ENCODE measurements around the gene PHLPP2. TPM values are rescaled to one million over a fixed set of nuclear protein-coding genes. Genes with fewer than 3 reads are reported as not detected.

PHLPP2 gene, protein sequence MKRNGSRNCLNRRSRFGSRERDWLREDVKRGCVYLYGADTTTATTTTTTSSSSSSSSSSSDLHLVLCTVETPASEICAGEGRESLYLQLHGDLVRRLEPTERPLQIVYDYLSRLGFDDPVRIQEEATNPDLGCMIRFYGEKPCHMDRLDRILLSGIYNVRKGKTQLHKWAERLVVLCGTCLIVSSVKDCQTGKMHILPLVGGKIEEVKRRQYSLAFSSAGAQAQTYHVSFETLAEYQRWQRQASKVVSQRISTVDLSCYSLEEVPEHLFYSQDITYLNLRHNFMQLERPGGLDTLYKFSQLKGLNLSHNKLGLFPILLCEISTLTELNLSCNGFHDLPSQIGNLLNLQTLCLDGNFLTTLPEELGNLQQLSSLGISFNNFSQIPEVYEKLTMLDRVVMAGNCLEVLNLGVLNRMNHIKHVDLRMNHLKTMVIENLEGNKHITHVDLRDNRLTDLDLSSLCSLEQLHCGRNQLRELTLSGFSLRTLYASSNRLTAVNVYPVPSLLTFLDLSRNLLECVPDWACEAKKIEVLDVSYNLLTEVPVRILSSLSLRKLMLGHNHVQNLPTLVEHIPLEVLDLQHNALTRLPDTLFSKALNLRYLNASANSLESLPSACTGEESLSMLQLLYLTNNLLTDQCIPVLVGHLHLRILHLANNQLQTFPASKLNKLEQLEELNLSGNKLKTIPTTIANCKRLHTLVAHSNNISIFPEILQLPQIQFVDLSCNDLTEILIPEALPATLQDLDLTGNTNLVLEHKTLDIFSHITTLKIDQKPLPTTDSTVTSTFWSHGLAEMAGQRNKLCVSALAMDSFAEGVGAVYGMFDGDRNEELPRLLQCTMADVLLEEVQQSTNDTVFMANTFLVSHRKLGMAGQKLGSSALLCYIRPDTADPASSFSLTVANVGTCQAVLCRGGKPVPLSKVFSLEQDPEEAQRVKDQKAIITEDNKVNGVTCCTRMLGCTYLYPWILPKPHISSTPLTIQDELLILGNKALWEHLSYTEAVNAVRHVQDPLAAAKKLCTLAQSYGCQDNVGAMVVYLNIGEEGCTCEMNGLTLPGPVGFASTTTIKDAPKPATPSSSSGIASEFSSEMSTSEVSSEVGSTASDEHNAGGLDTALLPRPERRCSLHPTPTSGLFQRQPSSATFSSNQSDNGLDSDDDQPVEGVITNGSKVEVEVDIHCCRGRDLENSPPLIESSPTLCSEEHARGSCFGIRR (N-terminal part only)
- 6.1 and 8.3 TPM in 2 replicates for total RNA-seq

GRCh38 chr16:71724320-71724751 is at the start of gene PHLPP2:
TSS of gene PHLPP2 (minus strand) at chr16:71724701. CDS start at chr16:71714795, 9,906 bp downstream.
- no peak for DNase-seq (ENCODE audit: extremely low read depth, low read depth, low spot score)

DNA sequence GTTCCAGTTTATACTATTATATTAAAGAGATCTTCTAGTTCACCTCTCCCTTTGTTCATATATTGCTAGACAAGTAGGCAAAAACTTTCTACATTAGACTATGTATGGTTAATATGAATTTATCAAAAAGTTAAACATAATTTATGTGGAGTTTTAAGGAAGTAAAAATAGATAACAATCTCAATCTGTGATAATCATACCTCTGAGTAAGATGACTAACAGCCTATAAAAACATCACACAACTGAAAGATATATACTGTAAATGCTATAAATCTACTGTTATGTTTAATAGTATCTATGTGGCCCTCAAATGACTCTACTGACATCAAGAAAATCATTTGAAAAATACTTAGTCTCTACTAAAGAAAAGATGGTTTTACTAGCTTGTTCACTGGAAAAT is 47.1 kb upstream of the PHLPP2 start:
- DNase-seq (ENCODE audit: extremely low read depth, low read depth, low spot score): no peak

DNA sequence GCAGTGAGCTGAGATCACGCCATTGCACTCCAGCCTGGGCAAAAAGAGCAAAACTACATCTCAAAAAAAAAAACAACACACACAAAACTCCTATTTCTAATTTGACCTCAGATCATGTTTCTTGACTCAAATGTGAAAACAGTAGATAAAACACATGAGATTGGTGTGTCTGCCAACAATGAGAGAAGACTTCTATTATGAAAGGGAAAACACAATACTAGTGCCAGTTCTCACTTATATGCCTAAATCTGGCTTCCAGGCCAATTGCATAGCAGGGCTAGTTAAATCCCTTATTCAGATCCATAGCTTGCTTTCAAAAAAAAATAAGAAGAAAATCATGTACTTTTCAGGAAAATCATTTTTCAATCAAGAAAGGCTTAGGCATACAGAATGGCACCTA is 44.7 kb upstream of the PHLPP2 start:
- DNase-seq (ENCODE audit: extremely low read depth, low read depth, low spot score): no peak

DNA sequence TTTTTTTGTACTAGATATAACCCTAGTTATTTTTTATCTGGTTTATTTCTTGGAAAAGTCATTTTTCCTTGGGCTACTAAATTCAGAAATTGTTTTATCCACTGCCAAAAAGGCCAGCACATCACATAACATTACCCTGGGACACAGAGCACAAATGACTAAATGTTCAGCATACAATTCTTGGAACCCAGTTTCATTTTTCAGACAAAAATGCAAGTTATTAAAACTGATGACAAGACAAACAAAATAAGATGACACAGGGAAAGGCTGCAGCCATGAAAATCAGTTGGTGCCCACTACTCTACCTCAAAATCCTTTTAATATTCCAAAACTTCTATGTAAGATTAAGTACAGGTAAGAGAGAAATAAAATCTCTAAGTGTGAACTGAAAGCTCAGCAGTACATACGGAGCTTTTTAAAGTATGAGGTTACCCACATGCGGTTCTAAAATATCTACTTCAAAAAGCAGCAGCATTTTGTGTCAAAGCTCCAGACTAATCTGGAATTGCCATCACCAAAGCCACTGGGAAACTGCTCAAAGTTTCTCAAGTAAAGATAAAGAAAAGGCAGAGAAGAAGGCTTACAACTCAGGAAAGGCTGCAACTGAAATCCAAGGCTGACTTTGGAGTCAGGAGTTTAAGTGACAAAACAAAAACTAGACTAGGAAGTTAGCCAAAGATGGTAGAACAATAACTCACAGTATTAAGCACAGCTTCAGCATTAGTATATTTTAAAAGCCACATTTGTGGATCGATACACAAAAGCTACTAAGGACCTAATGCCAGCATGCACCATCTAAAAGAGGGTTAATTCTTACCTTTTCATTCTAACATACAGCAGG is 42.8 kb upstream of the PHLPP2 start:
- DNase-seq (ENCODE audit: extremely low read depth, low read depth, low spot score): no peak

DNA sequence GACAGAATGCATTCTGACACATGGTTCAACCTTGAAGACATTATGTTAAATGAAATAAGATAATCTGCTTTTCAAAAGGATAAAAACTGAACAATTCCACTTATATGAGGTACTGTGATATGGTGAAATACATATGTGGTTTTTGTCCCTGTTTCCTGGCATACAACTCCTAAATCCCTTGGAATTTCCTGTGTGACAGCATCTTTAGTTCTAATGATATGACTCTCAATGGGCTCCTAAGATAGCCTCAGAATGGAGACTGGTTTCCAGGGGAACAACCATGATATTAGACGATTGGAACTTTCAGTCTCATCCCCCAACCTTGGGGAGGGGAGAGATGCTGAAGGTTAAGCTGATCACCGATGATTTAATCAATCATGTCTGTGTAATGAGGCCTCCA is 37.7 kb upstream of the PHLPP2 start:
- no peak for DNase-seq (ENCODE audit: extremely low read depth, low read depth, low spot score)

DNA sequence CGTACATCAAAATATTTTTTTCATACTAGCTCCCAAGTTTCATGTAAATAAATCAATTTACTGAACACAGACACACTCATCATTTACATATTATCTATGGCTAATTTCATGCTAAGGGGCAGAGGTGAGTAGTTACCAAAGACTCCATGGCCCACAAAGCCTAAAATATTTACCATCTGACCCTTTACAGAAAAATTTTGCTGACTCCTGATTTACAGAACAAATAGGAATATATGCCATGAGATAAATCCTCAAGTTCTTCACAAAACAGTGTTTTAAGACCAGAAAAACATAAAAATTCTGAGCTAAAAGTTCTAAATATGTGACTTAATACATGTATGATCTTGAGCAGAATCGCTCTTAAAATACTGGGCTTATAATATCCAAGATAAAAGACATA is 36.6 kb upstream of the PHLPP2 start:
- no peak for DNase-seq (ENCODE audit: extremely low read depth, low read depth, low spot score)

DNA sequence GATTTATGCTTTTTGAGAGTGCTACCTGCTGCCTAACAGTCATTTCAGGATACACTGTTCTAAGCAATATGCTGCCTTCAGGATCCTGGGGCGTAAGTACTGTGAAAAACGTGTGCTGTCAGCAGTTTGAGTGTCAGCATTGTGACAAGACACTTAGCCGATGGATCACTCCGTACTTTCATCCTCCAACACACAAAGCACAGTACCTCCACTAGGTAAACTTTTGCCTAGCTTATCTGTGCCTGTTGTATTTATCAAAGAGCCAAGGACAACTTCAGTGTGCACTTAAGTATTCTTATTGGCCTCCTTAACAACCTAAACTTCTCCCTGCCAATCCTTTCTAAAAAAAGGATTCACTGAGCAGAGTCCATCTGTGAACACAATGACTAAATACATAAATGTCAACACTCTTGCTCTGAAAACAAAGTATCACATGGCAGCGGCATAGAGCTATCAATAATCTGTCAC is 33.8 kb upstream of the PHLPP2 start:
- no peak for DNase-seq (ENCODE audit: extremely low read depth, low read depth, low spot score)

DNA sequence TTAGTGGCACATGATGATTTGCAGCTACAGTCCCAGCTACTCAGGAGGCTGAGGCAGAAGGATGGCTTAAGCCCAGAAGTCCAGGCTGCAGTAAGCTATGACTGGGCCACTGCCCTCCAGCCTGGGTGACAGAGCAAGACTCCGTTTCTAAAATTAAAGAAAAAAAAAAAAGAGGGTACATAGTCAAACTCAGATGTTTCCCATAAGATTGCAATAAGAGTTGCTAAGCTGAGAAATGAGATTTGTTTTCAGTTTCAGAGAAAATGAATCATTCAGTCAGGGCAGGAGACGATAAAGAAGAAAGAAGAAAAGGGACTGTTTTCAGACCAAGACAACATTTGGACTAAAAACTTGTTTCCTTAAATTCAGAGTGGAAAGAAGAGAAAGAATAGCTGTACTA is 30.2 kb upstream of the PHLPP2 start:
- no peak for DNase-seq (ENCODE audit: extremely low read depth, low read depth, low spot score)

DNA sequence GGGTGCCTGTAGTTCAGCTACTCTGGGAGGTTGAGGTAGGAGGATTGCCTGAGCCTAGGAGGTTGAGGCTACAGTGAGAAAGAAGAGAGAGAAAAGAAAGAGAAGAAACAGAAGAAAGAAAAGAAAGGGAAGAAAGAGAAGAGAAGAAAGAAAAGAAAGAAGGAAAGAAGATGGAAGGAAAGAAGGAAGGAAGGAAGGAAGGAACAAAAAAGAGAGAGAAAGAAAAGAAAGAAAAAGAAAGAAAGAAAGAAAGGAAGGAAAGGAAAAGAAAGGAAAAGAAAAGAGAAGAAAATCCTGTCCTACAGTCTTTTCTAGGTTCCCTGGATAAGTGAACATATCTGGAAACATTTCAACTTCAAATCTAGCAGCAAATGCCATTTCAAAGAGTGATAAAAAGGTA is 29.6 kb upstream of the PHLPP2 start:
- no peak for DNase-seq (ENCODE audit: extremely low read depth, low read depth, low spot score)

GRCh38 chr16:71748226-71748625 is 23.7 kb upstream of the PHLPP2 start:
- DNase-seq (ENCODE audit: extremely low read depth, low read depth, low spot score): no peak

GRCh38 chr16:71746442-71747046 is 22.0 kb upstream of the PHLPP2 start:
- DNase-seq (ENCODE audit: extremely low read depth, low read depth, low spot score): no peak

DNA sequence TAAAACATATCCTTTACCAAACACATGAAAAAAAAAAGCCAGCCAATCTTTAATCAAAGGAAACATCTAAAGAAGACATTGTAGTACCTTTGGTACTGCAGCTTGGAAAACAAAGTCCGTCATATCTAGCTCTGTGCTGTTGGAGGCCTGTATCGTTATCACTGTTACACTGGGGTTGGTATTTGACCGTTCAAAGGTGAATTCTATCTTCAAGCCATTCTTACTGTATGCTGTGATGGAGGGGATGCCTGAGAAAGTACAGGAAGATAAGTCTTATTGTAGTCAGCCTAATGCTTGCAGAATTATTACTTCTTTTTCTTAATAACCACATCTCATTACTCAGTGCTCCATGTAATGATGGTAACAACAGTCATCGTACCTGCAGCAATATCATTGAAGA is 14.4 kb upstream of the PHLPP2 start:
- no peak for DNase-seq (ENCODE audit: extremely low read depth, low read depth, low spot score)

DNA sequence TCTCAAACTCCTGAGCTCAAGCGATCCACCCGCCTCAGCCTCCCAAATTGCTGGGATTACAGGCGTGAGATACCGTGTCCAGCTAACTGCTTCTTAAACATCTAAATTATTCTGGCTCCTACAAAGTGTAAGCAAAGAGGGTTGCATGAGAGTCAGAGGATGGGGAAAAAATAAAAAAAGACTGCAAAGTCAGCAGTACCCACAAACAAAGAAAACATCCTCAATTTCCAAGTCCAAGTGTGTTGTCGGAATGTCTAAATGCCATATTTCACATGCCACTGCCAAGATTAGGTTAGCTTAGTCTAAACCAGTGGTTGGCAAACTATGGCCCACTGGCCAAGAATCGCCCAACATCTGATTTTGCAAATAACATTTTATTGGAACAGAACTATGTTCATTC is 13.0 kb upstream of the PHLPP2 start:
- DNase-seq (ENCODE audit: extremely low read depth, low read depth, low spot score): no peak

DNA sequence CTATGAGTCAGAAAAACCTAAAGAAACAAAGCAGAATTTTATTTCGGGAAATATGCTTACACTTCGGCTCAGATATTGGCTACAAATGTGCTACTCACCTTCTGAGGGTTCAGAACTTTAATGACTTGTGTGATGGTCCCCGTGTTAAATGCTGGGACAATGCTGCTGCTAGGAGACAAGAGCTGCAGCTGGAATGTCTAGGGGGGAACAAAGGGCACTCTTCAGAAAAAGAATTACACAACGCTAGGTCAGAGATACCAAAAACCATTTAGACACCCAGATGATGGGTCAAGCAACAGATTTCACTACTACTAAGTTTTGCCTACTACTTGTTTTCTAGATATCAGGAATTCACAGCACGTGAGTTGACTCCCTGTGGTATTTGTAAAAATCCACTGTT is 10.0 kb upstream of the PHLPP2 start:
- no peak for DNase-seq (ENCODE audit: extremely low read depth, low read depth, low spot score)

DNA sequence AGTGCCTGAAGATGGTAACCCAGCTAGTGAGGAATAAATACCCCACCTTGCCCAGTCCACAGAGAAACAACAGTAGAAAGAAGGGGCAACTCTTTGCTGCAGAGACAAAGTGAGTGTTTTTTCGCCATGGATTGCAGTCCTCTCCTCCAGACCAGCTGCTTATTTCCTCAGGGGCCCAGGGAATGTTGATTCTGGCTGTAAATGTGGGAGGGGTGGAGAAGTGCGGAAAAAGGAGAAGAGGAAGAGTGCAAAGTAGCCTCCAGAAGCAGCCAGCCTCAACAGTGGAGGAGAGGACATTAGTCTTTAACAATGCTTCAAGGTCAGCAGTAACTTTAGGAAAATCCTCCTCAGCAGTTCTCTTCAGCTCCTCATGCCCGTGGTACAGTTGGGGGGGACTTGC is 8.1 kb upstream of the PHLPP2 start:
- no peak for DNase-seq (ENCODE audit: extremely low read depth, low read depth, low spot score)

GRCh38 chr16:71727551-71728324 is 3.2 kb upstream of the PHLPP2 start:
- DNase-seq (ENCODE audit: extremely low read depth, low read depth, low spot score): no peak

GRCh38 chr16:71726476-71727315 is 2.2 kb upstream of the PHLPP2 start:
- DNase-seq (ENCODE audit: extremely low read depth, low read depth, low spot score): no peak
